NB4 (cell line): ENCODE measurements around the gene TIA1.

ENCODE experiments used
- DNase-seq: peaks from one replicate; pipeline ENCODE4 v3.0.0; 2010; ENCODE audit warnings: low read depth
- H3K4me3 ChIP-seq: one replicate; pipeline ENCODE4 v1.5.1; 2011; ENCODE audit warnings: mild to moderate bottlenecking, low read depth, low read length, moderate library complexity
- CTCF ChIP-seq: IDR thresholded peaks from one replicate; pipeline ENCODE4 v1.5.1; 2012; ENCODE audit warnings: low read depth, low read length
- MAX ChIP-seq: IDR thresholded peaks from 2 replicates; pipeline ENCODE4 v1.6.1; 2011; ENCODE audit warnings: low read depth, low read length
- MYC ChIP-seq: IDR thresholded peaks from 2 replicates; pipeline ENCODE4 v1.6.1; 2011; ENCODE audit warnings: low read depth, low read length
- POLR2A ChIP-seq: IDR thresholded peaks from 2 replicates; pipeline ENCODE4 v1.6.1; 2011; ENCODE audit warnings: mild to moderate bottlenecking; ENCODE audit not compliant: insufficient read length; ENCODE audit errors: extremely low read depth

TIA1 gene

GRCh38 chr2:70214953-70215549 is 33.4 kb downstream of the TIA1 start:
- no peak for DNase-seq
- H3K4me3 ChIP-seq, result no peak overlapping the region
- TF ChIP-seq CTCF (no peak), POLR2A (no peak), MAX (no peak)

- TF ChIP-seq CTCF, result no peak
- no peak for TF ChIP-seq MAX
- no peak for TF ChIP-seq MYC
- no peak for TF ChIP-seq POLR2A
- H3K4me3 ChIP-seq, result no peak overlapping the region
- DNase-seq, result no peak
Observed at GRCh38 chr2:70214365-70214764, 34.1 kb downstream of the TIA1 start.

GRCh38 chr2:70212298-70212932 is 36.0 kb downstream of the TIA1 start:
- no peak overlapping the region for H3K4me3 ChIP-seq
- TF ChIP-seq CTCF (no peak), POLR2A (no peak), MYC (no peak), MAX (no peak)
- no peak for DNase-seq

- DNase-seq, result no peak
- no peak overlapping the region for H3K4me3 ChIP-seq
- TF ChIP-seq CTCF (no peak), MAX (no peak), POLR2A (no peak), MYC (no peak)
Observed at GRCh38 chr2:70211595-70211994, 36.8 kb downstream of the TIA1 start.

- no peak overlapping the region for H3K4me3 ChIP-seq
- TF ChIP-seq POLR2A, result no peak
- no peak for TF ChIP-seq MAX
- TF ChIP-seq MYC, result no peak
- TF ChIP-seq CTCF, result no peak
- no peak for DNase-seq
Observed at GRCh38 chr2:70204452-70204851, 44.0 kb downstream of the TIA1 start.

- TF ChIP-seq MAX, result no peak
- no peak for TF ChIP-seq MYC
- TF ChIP-seq POLR2A, result no peak
- TF ChIP-seq CTCF, result no peak
- H3K4me3 ChIP-seq, result no peak overlapping the region
- DNase-seq, result no peak
Observed at GRCh38 chr2:70203086-70203485, 45.3 kb downstream of the TIA1 start.
